MM.1S (cell line): ENCODE results near the gene COLQ.

Experiments used
- DNase-seq: peaks from one replicate; pipeline ENCODE4 v3.0.0-alpha.2; 2015
- H2AFZ ChIP-seq: fragments of 300-600 bp; sonication (generic); 2 replicates; pipeline ENCODE4 v1.6.0; 2016; ENCODE audit warnings: antibody characterized with exemption, low read length
- H3F3A ChIP-seq: fragments of 300-600 bp; sonication (generic); 2 replicates; pipeline ENCODE4 v1.6.1; 2016; ENCODE audit warnings: mild to moderate bottlenecking, antibody characterized with exemption, low read length, moderate library complexity, mixed read lengths; ENCODE audit not compliant: insufficient read depth
- H3K27ac ChIP-seq: fragments of 300-600 bp; sonication (generic); 2 replicates; pipeline ENCODE4 v1.5.1; 2016; ENCODE audit warnings: mild to moderate bottlenecking, low read length
- H3K27me3 ChIP-seq: fragments of 300-600 bp; sonication (generic); replicated peaks from 2 replicates; pipeline ENCODE4 v1.6.0; 2016; ENCODE audit warnings: low read length; ENCODE audit not compliant: insufficient read depth
- H3K36me3 ChIP-seq: fragments of 300-600 bp; sonication (generic); replicated peaks from 2 replicates; pipeline ENCODE4 v1.6.1; 2016; ENCODE audit warnings: mild to moderate bottlenecking, low read length, mixed read lengths; ENCODE audit not compliant: insufficient read depth
- H3K4me1 ChIP-seq: fragments of 300-600 bp; sonication (generic); 2 replicates; pipeline ENCODE4 v1.6.1; 2016; ENCODE audit warnings: low read length, mixed read lengths
- H3K4me2 ChIP-seq: fragments of 300-600 bp; sonication (generic); 2 replicates; pipeline ENCODE4 v1.6.0; 2016; ENCODE audit warnings: low read depth, low read length
- H3K4me3 ChIP-seq: fragments of 300-600 bp; sonication (generic); 2 replicates; pipeline ENCODE4 v1.5.1; 2016; ENCODE audit warnings: low read length, mixed read lengths
- H3K79me2 ChIP-seq: fragments of 300-600 bp; sonication (generic); 2 replicates; pipeline ENCODE4 v1.6.1; 2016; ENCODE audit warnings: mixed run types, low read length, mixed read lengths
- H3K9ac ChIP-seq: fragments of 300-600 bp; sonication (generic); 2 replicates; pipeline ENCODE4 v1.6.1; 2016; ENCODE audit warnings: low read length, mixed read lengths
- H3K9me2 ChIP-seq: fragments of 300-600 bp; sonication (generic); replicated peaks from 2 replicates; pipeline ENCODE4 v1.6.1; 2016; ENCODE audit warnings: mild to moderate bottlenecking, low read length, mixed read lengths; ENCODE audit not compliant: insufficient read depth
- H3K9me3 ChIP-seq: fragments of 300-600 bp; sonication (generic); replicated peaks from 2 replicates; pipeline ENCODE4 v1.6.1; 2016; ENCODE audit warnings: mild to moderate bottlenecking, low read length, mixed read lengths; ENCODE audit not compliant: insufficient read depth
- H4K20me1 ChIP-seq: fragments of 300-600 bp; sonication (generic); 2 replicates; pipeline ENCODE4 v1.6.1; 2016; ENCODE audit warnings: mild to moderate bottlenecking, low read length, moderate library complexity, mixed read lengths; ENCODE audit not compliant: insufficient read depth
- CTCF ChIP-seq: fragments of 300-600 bp; sonication (generic); IDR thresholded peaks from 2 replicates; pipeline ENCODE4 v1.5.1; 2016; ENCODE audit warnings: antibody characterized with exemption, low read length, mixed read lengths
- EZH2 ChIP-seq: fragments of 300-600 bp; sonication (generic); optimal IDR thresholded peaks from 2 replicates; pipeline ENCODE3; 2017; ENCODE audit warnings: low read depth, mild to moderate bottlenecking, antibody characterized with exemption, low read length, mixed read lengths
- EZH2phosphoT487 ChIP-seq: fragments of 300-600 bp; sonication (generic); IDR thresholded peaks from 2 replicates; pipeline ENCODE4 v1.6.1; 2018; ENCODE audit warnings: antibody characterized with exemption, low read length

COLQ gene

DNA sequence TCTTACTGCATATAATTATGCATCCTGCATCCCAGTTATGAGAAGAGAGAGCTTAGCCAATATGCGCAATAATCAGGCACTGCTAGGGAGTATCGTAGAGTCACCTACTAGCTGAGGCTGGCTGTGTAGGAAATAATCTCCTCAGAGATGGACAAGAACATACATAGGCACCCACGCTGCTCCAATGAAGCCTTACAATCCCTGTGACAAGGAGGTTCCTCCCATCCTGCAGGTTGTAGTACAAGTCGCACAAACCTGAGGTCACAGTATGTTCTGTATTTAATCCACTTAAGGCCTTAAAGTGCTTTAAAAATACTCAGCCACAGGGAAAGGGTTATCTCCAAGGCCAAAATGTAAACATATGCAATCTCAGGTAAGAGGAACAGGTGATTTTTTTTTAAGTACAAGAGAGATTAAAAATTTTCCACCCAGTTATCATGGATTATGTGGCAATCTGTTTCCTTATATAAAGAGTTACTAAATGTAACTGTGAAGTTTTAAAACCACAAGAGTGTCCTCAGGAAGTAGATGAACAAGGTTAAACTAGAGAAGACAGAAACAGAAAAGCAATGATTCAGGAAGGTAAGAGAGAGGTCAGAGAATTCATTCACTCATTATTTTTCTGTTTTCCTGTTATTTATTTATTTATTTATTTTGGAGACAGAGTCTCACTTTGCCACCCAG, 7.5 kb upstream of the COLQ start:
- Histone ChIP-seq H3K36me3 (no peaks in the 10 kb centered on the region), H3K27me3 (no peaks in the 10 kb centered on the region), H4K20me1 (no peaks in the 10 kb centered on the region), H3K9ac (no peak overlapping the region), H2AFZ (no peak overlapping the region), H3K4me1 (no peaks in the 10 kb centered on the region), H3K9me3 (no peaks in the 10 kb centered on the region), H3F3A (no peaks in the 10 kb centered on the region), H3K27ac (no peak overlapping the region), H3K4me2 (no peak overlapping the region), H3K9me2 (no peaks in the 10 kb centered on the region), H3K4me3 (no peak overlapping the region), H3K79me2 (no peaks in the 10 kb centered on the region)
- no peak for DNase-seq
- no peak for TF ChIP-seq EZH2phosphoT487
- no peak for TF ChIP-seq CTCF
- TF ChIP-seq EZH2, result no peak

DNA sequence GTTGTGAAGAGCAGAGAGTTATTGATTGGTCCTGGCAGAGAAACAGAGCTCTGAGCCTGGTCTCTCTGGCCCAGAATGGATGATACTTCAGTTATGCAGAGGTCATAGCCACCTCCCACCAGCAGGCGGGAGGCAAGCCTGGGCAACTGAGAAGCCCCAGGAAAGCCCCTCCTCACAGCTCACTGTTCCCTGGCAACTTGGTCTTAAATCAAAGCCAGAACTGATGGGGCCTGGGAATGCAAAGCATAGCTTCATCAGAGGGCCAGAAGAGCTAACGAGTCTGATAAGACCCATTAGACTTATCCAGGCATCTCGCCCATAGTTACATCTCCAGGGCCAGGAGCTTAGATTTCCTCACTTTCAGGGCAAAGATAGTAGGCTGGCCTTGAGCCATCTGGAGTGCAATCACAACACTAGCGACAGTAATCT, 5.5 kb upstream of the COLQ start:
- no peak for DNase-seq
- H3K79me2 ChIP-seq, result no peaks in the 10 kb centered on the region
- H3K9me3 ChIP-seq, result no peaks in the 10 kb centered on the region
- no peaks in the 10 kb centered on the region for H3K9me2 ChIP-seq
- H3K27me3 ChIP-seq, result no peaks in the 10 kb centered on the region
- no peak overlapping the region for H3K27ac ChIP-seq
- no peaks in the 10 kb centered on the region for H3K4me1 ChIP-seq
- H3F3A ChIP-seq, result no peaks in the 10 kb centered on the region
- no peak overlapping the region for H2AFZ ChIP-seq
- H3K4me3 ChIP-seq, result no peak overlapping the region
- TF ChIP-seq EZH2, result no peak
- TF ChIP-seq EZH2phosphoT487, result no peak
- TF ChIP-seq CTCF, result no peak
- no peaks in the 10 kb centered on the region for H4K20me1 ChIP-seq
- no peak overlapping the region for H3K4me2 ChIP-seq
- no peak overlapping the region for H3K9ac ChIP-seq
- no peaks in the 10 kb centered on the region for H3K36me3 ChIP-seq

- H3K27me3 ChIP-seq, result no peaks in the 10 kb centered on the region
- H3K4me1 ChIP-seq, result no peaks in the 10 kb centered on the region
- TF ChIP-seq EZH2phosphoT487, result no peak
- no peak for TF ChIP-seq EZH2
- H2AFZ ChIP-seq, result no peak overlapping the region
- H3K9ac ChIP-seq, result no peak overlapping the region
- no peaks in the 10 kb centered on the region for H4K20me1 ChIP-seq
- H3K9me3 ChIP-seq, result no peaks in the 10 kb centered on the region
- no peaks in the 10 kb centered on the region for H3K36me3 ChIP-seq
- no peak overlapping the region for H3K4me3 ChIP-seq
- no peaks in the 10 kb centered on the region for H3K79me2 ChIP-seq
- H3K9me2 ChIP-seq, result no peaks in the 10 kb centered on the region
- H3K4me2 ChIP-seq, result no peak overlapping the region
- H3F3A ChIP-seq, result no peaks in the 10 kb centered on the region
- DNase-seq, result no peak
- H3K27ac ChIP-seq, result no peak overlapping the region
Measured at GRCh38 chr3:15525790-15526189, 4.3 kb upstream of the COLQ start.
